Endothelial cell (in vitro differentiated cells): ENCODE data around the gene KCNJ5. TPM values are rescaled to one million over a fixed set of nuclear protein-coding genes. Genes with fewer than 3 reads are reported as not detected.

Source experiments
- DNase-seq: peaks from one replicate; pipeline ENCODE4 v3.0.0; 2021; ENCODE audit warnings: low spot score
- H3K27ac Mint-ChIP-seq: one replicate; pipeline ENCODE4 v1.8.0; 2021; ENCODE audit warnings: mixed read lengths, inconsistent platforms; ENCODE audit not compliant: unreplicated experiment
- H3K27me3 Mint-ChIP-seq: one replicate; pipeline ENCODE4 v1.8.0; 2021; ENCODE audit warnings: mild to moderate bottlenecking, moderate library complexity, mixed read lengths, inconsistent platforms; ENCODE audit not compliant: unreplicated experiment
- H3K36me3 Mint-ChIP-seq: one replicate; pipeline ENCODE4 v1.8.0; 2021; ENCODE audit warnings: mild to moderate bottlenecking, low read depth, mixed read lengths, inconsistent platforms; ENCODE audit not compliant: unreplicated experiment
- H3K4me1 Mint-ChIP-seq: one replicate; pipeline ENCODE4 v1.8.0; 2021; ENCODE audit warnings: mild to moderate bottlenecking, mixed read lengths, inconsistent platforms; ENCODE audit not compliant: unreplicated experiment
- H3K4me3 Mint-ChIP-seq: one replicate; pipeline ENCODE4 v1.8.0; 2021; ENCODE audit warnings: mild to moderate bottlenecking, mixed read lengths, inconsistent platforms; ENCODE audit not compliant: unreplicated experiment
- H3K9me3 Mint-ChIP-seq: one replicate; pipeline ENCODE4 v1.8.0; 2021; ENCODE audit warnings: mixed read lengths, inconsistent platforms; ENCODE audit not compliant: unreplicated experiment
- CTCF ChIP-seq: fragments of 200-600 bp; sonication (generic); IDR thresholded peaks from one replicate; pipeline ENCODE4 v1.5.0; 2021; ENCODE audit warnings: antibody characterized with exemption; ENCODE audit not compliant: unreplicated experiment
- total RNA-seq: library from RNA; stranded (reverse); fragmentation: NEBNext Ultra II Directional; extraction: Animal tissue kit (Norgen Biotek cat#: 25700); gene quantifications from one replicate; pipeline ENCODE4 v1.2.1, GENCODE V29; 2021; ENCODE audit not compliant: unreplicated experiment

KCNJ5 gene
- total RNA-seq, 1 donor from 2014 or later: 0.05 TPM

GRCh38 chr11:128939591-128939990, 48.4 kb downstream of the KCNJ5 start:
- no peak overlapping the region for H3K4me3 Mint-ChIP-seq
- peaks cover 3% of the 10 kb centered on the region for H3K27me3 Mint-ChIP-seq
- H3K27ac Mint-ChIP-seq: no peak overlapping the region
- TF ChIP-seq CTCF: no peak
- H3K4me1 Mint-ChIP-seq: no peaks in the 10 kb centered on the region
- no peak for DNase-seq
- no peaks in the 10 kb centered on the region for H3K9me3 Mint-ChIP-seq
- no peaks in the 10 kb centered on the region for H3K36me3 Mint-ChIP-seq

GRCh38 chr11:128940156-128940555, 49.0 kb downstream of the KCNJ5 start:
- no peak for DNase-seq
- H3K27me3 Mint-ChIP-seq: peaks cover 4% of the 10 kb centered on the region
- H3K36me3 Mint-ChIP-seq: no peaks in the 10 kb centered on the region
- H3K27ac Mint-ChIP-seq: no peak overlapping the region
- TF ChIP-seq CTCF: no peak
- no peak overlapping the region for H3K4me3 Mint-ChIP-seq
- H3K4me1 Mint-ChIP-seq: no peaks in the 10 kb centered on the region
- no peaks in the 10 kb centered on the region for H3K9me3 Mint-ChIP-seq

GRCh38 chr11:128940603-128941002, 49.4 kb downstream of the KCNJ5 start:
- no peaks in the 10 kb centered on the region for H3K36me3 Mint-ChIP-seq
- H3K4me3 Mint-ChIP-seq: no peak overlapping the region
- TF ChIP-seq CTCF: no peak
- H3K27ac Mint-ChIP-seq: no peak overlapping the region
- H3K9me3 Mint-ChIP-seq: no peaks in the 10 kb centered on the region
- H3K27me3 Mint-ChIP-seq: peaks cover 5% of the 10 kb centered on the region
- no peak for DNase-seq
- H3K4me1 Mint-ChIP-seq: no peaks in the 10 kb centered on the region

GRCh38 chr11:128941110-128941509, 50.0 kb downstream of the KCNJ5 start:
- no peaks in the 10 kb centered on the region for H3K9me3 Mint-ChIP-seq
- no peak overlapping the region for H3K4me3 Mint-ChIP-seq
- H3K27ac Mint-ChIP-seq: no peak overlapping the region
- no peaks in the 10 kb centered on the region for H3K4me1 Mint-ChIP-seq
- H3K27me3 Mint-ChIP-seq: peaks cover 5% of the 10 kb centered on the region
- no peaks in the 10 kb centered on the region for H3K36me3 Mint-ChIP-seq
- TF ChIP-seq CTCF: no peak
- no peak for DNase-seq

GRCh38 chr11:128941573-128942271, 50.6 kb downstream of the KCNJ5 start:
- H3K4me3 Mint-ChIP-seq: no peak overlapping the region
- no peaks in the 10 kb centered on the region for H3K9me3 Mint-ChIP-seq
- no peaks in the 10 kb centered on the region for H3K4me1 Mint-ChIP-seq
- no peak for DNase-seq
- peaks cover 5% of the 10 kb centered on the region for H3K27me3 Mint-ChIP-seq
- TF ChIP-seq CTCF: no peak
- H3K36me3 Mint-ChIP-seq: no peaks in the 10 kb centered on the region
- no peak overlapping the region for H3K27ac Mint-ChIP-seq
